Measurements from ENCODE around the gene FAAP100. TPM values are rescaled to one million over a fixed set of nuclear protein-coding genes. Genes with fewer than 3 reads are reported as not detected.
"Not testable (repeated sequence)": the region's sequence is repeated elsewhere in the genome, so short reads cannot be mapped to it uniquely, and the experiment has no call there.

The FAAP100 gene
- polyA plus RNA-seq, 1 donor: 19.8 TPM

DNA sequence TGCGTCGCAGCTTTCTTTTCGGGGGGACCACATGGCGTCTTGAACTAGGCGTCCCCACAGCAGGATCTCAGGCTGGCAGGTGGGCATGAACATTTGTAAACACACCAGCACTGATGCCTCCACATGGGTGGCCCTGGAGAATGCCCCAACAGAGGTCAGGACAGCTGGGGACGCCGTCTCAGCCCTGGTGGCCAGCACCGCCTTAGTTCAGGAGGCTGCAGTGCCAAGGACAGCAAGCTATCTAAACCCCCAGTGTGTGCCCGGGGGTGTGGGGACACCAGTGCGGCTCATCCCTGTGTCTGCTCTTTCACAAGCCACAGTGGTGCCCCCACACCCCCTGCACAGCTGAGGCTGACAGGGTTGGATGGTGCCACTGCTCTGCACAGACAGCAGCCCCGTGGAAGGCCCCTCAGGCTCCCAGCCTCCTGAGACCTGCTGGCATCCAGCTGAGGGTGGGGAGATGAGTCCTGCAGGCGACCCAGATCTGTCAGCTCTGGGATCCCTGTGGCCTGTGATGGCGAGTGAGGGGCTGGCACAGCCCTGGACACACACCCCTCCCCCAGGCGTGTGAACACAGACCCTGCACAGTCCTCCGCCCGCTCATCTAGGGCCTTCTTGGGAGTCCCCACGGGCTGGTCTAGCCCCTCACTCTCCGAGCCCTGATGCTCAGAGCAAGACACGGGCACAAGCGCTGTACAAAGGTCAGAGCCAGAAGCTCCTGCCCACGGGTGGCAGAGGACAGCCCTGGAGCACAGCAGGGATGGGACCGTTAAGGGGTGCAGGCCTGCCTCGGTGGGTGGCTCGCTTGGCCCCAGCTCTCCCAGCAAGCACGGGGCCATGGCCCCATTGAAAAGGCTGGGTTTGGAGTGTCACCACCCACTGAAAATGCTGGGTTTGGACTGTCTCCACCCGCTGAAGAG, 13.2 kb downstream of the FAAP100 start:
- DNase-seq (ENCODE audit: low read depth): no peak

DNA sequence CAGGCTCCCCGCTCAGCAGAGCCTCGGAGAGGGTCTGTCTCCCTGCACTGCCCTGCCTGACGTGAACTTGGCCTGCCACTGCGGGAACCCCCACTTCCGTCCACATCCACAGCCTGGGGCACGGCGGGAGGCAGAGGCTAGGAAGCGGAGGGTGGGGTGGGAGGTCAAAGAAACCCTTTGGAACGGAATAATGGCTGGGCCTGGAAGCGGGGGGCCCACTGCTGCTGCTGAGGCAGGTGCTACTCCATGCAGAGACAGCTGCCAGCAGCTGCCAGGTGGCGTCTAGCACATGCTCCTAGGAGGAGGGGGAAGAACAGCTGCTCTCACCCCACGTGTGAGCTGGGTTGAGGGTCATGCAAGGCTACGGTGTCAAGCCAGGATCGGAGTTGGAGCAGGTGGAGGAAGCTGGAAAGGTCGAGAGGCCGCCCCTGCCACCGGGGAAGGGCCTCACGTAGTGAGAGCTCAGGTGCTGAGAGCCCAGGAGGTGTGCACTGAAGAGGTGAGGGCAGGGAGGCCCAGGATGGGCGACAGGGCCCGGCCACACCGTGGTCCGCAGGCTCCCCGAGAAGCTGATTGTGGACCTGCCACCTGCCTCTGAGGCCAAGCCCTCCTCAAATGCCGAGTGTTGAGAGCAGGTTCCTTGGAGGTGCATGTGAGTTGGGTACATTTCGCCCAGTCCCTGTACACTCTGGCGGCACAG, 14.1 kb downstream of the FAAP100 start:
- DNase-seq (ENCODE audit: low read depth): no peak

DNA sequence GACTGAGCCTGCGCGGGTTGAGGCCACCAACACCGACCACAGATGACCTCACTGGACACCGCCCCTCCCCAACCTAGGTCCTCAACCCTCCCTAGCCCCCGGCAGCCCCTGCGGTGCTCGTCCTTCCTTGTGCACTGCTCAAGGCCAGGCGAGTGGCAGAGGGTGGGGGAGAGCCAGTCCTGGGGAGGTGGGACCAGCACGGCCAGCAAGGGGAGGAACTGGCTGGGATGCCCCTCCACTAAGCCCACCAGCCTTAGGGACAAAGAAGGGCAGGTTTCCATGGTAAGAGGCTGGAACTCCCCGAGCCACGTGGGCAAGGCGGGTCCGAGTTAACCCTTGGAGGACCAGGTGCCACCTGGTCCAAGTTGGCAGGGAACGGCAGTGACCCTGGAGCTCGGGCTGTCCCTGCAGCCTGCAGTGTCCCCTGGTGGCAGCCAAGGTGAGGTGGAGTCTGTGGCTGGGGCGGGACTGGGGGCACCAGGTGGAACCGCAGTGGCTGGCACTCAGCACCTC, 14.8 kb downstream of the FAAP100 start:
- no peak for DNase-seq (ENCODE audit: low read depth)

DNA sequence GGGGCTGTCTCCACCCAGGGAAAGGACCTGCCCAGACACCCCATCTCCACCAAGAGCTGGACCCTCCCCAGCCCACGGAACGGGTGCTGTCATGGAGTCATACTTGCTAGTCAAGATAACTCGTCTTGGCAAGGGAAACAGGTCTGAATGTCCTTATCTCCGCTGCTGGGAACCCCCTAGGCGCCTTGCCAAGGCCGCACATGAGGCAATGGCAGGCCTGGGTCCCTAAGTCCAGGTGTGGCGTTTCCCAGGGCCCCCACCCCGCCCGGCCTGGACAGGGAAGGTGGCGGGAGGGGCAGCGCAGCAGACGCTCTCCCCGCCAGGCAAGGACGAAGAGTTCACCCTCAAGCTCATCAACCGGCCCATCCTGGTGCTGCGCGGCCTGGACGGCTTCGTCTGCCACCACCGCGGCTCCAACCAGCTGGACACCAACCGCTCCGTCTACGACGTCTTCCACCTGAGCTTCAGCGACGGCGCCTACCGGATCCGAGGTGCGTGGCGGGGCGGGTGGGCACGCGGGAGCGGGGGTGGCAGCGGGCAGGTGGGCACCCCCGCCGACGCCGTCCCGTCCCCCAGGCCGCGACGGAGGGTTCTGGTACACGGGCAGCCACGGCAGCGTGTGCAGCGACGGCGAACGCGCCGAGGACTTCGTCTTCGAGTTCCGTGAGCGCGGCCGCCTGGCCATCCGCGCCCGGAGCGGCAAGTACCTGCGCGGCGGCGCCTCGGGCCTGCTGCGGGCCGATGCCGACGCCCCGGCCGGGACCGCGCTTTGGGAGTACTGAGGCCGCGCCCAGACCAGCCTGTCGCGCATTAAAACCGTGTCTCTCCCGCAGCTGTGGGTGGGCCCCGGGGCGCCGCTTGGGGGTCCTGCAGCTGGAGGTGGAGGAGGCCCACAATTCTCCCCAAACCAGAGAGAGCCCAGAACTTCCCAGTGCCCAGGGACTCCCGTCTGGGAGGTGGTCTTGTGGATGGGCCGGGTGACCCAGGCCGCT, 15.6 kb downstream of the FAAP100 start:
- DNase-seq (ENCODE audit: low read depth): no peak

DNA sequence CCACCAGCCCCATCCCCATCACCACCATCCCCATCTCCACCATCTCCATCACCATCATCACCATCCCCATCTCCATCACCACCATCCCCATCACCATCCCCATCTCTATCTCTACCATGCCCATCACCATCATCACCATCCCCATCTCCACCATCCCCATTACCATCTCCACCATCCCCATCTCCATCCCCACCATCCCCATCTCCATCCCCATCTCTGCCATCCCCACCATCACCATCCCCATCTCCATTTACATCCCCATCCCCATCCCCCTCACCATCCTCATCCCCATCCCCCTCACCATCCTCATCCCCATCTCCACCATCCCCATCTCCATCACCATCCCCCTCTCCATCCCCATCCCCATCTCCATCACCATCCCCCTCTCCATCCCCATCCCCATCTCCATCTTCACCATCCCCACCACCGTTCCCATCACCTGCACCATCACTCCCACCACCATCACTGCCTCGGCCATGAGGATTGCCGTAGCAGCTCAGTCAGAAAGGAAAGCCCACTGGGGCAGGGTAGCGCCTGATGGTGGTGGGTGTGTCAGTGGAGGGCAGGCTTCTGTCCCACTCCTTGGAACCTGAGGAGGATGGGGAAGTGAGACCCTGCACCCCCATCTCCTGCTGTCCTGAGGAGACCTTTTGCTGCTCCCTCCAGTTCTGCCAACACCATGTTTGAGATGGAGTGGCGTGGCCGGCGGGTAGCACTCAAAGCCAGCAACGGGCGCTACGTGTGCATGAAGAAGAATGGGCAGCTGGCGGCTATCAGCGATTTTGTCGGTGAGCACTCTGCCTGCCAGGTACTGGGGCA, 16.5 kb downstream of the FAAP100 start:
- DNase-seq (ENCODE audit: low read depth): no peak

DNA sequence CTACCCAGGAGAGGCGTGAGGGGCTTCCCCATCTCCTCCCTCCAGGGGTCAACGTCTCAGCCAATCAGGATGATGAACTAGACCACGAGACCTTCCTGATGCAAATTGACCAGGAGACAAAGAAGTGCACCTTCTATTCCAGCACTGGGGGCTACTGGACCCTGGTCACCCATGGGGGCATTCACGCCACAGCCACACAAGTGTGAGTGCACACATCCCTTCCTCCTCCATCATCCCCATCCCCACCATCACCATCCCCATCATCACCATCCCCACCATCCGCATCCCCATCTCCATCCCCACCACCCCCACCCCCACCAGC, 17.2 kb downstream of the FAAP100 start:
- DNase-seq (ENCODE audit: low read depth): no peak

DNA sequence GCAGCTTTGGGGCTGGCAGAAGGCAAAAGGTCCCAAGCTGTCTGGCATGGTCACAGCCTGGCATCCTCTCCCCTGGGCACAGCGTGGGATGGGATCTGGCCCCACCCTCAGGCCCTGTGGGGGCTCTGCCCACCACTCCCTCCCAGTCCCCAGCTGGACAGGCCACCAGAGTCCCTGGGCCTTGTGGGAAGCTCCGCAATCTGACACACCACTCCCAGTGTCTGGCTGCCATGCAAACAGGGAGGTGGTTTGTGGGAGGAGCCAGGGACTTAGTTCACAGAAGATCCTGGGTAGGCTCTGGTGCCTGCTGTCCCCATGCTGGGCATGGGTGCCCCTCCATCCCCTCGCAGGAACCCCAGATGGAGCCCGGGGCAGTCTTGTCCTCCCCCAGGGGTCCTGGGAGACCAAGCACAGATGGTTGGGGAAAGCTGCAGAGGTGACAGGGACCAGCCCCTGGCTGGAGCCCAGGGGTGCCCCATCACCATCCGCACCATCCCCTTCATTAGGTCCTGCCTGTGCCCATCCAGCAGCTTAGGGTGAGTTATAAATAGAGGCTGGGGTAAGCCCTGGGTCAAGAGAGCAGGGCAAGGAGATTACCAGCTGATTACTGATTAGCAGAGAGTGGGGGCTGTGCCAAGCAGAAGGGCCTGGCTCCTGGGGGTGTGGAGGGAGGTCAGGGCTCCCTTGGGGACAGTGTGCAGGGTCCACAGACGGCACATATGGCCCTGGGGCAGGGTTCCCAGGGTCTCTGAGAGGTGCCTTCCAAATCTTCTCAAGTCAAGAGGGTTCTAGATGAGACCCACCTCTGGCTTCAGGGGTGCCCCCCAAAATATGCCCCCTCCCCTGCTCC, 17.8 kb downstream of the FAAP100 start:
- DNase-seq (ENCODE audit: low read depth): no peak

DNA sequence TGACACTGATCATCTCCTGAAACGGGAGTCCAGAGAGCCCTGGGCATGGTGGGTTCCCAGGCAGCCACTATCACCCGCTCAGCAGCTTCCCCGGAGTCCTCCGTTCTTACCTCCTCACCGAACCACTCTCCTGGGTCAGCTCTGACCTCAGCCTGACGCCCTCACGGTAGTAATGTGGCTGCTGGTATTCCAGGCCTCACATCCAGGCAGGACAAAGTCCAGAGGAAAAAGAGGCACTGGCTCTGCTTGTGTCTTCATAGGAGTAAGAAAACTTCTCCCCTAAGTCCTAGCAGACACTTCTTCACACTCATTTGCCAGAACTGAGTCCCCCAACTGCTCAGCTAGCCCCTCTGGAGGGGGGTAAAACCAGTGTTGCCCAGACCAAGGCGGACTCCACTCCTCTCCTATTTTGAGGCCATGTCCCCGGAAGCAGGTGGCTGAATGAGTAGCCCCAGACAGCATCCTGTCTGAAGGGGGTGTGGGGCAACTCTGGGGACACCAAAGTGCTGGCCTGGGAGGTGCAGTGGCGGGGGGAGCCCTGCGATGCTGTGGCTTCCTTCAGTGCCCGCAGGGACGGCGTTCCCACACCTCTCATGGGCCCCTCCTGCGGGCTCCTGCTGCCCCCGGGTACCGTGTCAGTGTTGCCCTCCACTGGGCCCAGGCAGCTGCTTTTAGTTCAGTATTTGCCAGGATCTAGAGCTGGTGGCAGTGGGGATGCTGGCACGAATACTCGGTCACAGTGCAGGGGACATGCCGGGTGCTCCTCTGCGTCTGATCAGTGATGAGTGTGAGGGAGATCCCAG, 18.6 kb downstream of the FAAP100 start:
- DNase-seq (ENCODE audit: low read depth): no peak

DNA sequence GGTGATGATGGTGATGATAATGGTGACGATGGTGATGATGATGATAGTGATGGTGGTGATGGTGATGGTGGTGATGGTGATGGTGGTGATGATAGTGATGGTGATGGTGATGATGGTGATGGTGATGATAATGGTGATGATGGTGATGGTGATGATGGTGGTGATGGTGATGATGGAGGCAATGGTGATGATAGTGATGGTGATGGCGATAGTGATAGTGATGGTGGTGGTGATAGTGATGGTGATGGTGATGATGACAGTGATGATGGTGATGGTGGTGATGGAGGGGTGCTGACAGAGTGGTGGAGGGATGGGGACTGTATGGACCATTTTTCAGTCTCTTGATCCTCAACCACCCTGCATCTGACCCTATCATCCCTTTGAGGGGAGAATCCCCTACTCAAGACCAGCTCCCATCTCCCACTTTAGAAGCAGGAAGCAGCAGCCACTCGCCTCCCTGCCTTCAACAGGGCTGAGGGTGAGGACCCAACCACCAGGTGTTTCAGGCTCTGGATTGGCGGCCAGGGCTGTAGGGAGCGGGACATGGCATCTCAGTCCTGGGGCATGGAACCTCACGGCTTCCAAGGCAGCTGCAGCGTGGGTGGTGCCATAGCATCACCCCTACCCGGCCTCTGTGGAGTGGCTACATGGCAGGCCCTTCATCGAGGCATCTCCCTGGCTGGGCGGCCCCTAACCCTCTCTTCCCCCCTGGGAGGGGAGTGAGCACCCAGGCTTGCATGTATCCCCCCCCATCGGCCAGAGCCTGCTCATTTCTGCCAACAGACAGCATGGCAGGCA, 19.5 kb downstream of the FAAP100 start:
- no peak for DNase-seq (ENCODE audit: low read depth)

DNA sequence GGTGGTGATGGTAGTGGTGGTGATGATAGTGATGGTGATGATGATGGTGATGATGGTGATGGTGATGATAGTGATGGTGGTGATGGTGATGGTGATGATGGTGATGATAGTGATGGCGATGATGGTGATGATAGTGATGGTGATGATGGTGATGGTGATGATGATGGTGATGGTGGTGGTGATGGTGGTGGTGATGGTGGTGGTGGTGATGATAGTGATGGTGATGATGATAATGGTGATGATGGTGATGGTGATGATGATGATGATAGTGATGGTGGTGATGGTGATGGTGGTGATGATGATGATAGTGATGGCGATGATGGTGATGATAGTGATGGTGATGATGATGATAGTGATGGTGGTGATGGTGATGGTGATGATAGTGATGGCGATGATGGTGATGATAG, 20.2 kb downstream of the FAAP100 start:
- DNase-seq (ENCODE audit: low read depth): not testable (repeated sequence)

DNA sequence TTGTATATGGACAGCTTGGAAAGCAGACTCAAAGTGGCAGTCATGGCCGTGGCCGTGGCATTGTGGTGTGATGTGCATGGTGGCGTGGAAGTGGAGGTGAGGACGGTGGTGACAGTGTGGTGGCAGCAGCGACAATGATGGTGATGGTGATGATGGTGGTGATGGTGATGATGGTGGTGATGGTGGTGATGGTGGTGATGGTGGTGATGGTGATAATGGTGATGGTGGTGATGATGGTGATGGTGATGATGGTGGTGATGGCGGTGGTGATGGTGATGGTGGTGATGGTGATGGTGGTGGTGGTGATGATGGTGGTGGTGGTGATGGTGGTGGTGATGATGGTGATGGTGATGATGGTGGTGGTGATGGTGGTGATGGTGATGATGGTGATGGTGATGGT, 21.1 kb downstream of the FAAP100 start:
- DNase-seq (ENCODE audit: low read depth): not testable (repeated sequence)

DNA sequence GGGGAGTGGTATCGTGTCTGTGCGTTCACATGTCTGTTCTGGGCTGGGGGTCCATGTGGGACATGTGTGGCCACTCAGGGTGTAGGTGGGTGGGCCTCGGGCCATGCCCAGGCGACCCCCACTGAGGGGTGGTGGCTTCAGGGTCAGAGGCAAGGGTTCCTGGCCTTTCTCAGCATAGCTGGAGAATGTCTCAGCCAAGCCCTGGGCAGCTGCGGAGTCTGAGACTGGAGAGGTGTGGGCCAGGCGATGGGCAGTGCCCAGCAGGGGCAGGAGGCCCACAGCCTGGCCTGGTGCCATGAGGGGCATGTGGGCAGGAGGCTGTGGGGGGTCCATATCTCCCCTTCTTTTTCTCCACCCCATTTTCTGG, 22.7 kb downstream of the FAAP100 start:
- DNase-seq (ENCODE audit: low read depth): no peak

DNA sequence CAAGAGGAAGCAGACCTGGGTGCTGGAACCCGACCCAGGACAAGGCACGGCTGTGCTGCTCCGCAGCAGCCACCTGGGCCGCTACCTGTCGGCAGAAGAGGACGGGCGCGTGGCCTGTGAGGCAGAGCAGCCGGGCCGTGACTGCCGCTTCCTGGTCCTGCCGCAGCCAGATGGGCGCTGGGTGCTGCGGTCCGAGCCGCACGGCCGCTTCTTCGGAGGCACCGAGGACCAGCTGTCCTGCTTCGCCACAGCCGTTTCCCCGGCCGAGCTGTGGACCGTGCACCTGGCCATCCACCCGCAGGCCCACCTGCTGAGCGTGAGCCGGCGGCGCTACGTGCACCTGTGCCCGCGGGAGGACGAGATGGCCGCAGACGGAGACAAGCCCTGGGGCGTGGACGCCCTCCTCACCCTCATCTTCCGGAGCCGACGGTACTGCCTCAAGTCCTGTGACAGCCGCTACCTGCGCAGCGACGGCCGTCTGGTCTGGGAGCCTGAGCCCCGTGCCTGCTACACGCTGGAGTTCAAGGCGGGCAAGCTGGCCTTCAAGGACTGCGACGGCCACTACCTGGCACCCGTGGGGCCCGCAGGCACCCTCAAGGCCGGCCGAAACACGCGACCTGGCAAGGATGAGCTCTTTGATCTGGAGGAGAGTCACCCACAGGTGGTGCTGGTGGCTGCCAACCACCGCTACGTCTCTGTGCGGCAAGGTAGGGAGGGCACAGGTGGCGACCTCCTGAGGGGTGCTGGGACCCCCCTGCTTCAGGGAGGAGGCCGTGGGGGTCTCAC, 23.3 kb downstream of the FAAP100 start:
- DNase-seq (ENCODE audit: low read depth): no peak

DNA sequence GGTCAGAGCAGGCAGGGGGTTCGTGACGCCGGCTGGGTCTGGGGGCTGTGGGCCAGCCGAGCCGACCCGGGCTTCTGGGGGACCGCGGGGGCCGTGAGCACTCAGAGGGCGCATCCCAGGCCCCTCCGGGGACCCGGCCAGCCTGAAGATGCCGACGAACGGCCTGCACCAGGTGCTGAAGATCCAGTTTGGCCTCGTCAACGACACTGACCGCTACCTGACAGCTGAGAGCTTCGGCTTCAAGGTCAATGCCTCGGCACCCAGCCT, 23.8 kb downstream of the FAAP100 start:
- DNase-seq (ENCODE audit: low read depth): no peak

DNA sequence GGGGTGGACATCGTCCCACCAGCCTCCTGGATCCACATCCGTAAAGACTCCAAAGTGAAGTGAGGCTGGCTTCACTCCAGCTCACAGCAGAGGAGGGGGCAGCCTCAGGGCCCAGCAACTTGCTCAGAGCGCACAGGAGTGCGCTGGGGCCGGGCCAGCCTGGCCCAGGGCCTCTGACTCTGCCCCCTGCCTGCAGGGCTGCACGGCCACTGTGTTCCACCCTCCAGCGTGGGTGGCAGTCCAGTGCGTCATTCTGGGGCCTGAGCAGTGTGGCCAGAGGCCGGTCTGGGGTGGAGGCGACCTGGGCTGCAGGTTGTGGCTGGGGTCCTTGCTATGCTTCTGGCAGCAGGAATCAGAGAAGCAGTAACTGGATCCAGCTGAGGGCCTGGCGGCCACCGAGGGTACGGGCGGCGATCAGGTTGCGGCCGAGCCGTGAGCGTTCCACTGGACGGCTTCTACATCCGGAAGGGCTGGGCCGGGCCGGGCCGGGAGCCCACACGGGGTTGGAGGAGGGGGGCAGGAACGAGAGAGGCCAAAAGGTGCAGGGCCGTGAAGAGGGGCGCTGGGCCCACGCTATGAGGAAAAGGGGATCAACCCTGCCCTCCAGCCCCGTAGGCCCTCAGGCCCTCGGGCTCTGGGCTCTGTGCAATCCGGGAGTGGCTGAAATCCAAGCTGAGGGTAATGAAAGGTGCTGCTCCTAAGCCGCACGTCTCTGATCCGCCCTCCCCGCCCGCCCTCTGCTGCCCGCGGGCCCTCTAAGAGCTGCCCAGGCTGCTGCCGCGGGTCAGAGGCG, 24.4 kb downstream of the FAAP100 start, which contains the start of gene FSCN2:
Gene FSCN2 (plus strand): TSS at position 787 of the 793 bp plus-strand sequence. CDS start 155 bp downstream, outside the sequence.
- DNase-seq (ENCODE audit: low read depth): no peak

DNA sequence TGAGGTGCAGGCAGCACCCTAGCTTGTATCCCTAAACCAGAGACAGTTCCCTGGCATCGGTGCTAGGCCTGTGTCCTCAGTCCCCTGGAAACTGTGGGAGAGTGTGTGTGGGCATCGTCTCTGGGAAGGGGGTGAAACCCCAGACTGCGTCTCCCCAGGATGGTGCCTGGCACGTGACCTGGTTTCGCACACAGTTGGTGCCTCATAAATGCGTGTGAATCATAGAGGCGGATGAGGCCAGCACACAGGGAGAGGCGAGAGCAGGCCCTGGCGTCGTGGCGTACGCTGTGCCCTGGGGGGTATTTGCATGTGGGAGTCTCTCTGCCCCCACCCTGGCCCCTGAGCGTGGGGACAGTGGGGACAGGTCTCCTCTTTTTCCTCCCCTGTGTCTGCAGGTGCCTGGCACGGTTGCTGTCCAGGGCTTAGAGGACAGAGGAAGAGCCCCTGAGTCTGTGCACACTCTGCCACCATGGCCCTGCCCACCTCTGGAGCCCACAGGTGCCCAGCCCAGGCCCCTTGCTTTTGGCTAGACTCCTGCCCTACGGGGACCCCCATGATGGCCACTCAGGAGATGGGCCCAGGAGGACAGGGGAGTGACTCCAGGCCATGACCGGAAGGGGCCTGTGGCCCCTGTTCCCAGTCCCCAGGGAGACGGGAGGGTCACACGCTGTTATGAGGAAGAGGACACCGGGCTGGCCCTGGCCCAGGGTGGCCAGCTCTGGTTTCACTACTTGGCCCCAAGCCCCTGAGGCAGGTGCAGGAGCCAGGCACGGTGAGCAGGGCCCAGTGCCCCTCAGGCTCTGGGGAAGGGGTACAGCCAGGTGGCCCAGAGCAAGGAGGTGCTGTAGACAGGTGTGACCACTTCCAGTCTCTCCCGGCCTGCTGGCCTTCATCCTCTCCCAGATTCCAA, 25.2 kb downstream of the FAAP100 start:
- DNase-seq (ENCODE audit: low read depth): no peak
